Esophagus squamous epithelium (tissue), 4 donors: ENCODE data around the gene FCGR3B.
"Not testable (repeated sequence)": the region's sequence is repeated elsewhere in the genome, so short reads cannot be mapped to it uniquely, and the experiment has no call there.

Experiments used
- POLR2A ChIP-seq, 4 donors: fragments of 450-650 bp; IDR thresholded peaks; one replicate each; pipeline ENCODE4 v1.6.1; 2017; ENCODE audit warnings: antibody characterized with exemption in 4 of 4, mild to moderate bottlenecking in 4 of 4, moderate library complexity in 3 of 4
- TF ChIP-seq, protein P1 (sequence below), 6 experiments: fragments of 450-650 bp in 4 of 6; fragments of 200-600 bp in 2 of 6; sonication (generic) in 2 of 6; IDR thresholded peaks; one replicate each; pipeline ENCODE4 v1.5.1; 2016 to 2019; ENCODE audit warnings: antibody characterized with exemption in 6 of 6, mild to moderate bottlenecking in 4 of 6, moderate library complexity in 4 of 6

DNA sequence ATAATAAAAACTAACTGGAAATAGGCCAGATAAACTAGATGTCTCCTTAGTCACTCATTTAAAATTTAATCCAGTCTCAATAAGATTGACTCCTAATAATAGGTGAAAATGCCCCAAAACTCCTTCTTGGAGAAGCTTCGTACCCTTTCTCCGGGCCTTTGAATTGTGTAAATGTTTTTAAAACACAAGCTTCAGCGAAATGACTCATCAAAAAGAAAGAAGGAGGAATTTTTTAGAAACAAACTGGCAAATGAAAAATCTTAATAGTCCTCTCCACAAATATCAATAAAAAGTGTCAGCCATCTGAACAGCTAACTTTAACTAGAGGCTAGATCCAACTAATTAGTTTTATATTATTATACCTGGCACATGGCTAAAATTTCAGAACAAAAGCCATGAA, 33.9 kb downstream of the FCGR3B start:
- TF ChIP-seq, protein P1, sequence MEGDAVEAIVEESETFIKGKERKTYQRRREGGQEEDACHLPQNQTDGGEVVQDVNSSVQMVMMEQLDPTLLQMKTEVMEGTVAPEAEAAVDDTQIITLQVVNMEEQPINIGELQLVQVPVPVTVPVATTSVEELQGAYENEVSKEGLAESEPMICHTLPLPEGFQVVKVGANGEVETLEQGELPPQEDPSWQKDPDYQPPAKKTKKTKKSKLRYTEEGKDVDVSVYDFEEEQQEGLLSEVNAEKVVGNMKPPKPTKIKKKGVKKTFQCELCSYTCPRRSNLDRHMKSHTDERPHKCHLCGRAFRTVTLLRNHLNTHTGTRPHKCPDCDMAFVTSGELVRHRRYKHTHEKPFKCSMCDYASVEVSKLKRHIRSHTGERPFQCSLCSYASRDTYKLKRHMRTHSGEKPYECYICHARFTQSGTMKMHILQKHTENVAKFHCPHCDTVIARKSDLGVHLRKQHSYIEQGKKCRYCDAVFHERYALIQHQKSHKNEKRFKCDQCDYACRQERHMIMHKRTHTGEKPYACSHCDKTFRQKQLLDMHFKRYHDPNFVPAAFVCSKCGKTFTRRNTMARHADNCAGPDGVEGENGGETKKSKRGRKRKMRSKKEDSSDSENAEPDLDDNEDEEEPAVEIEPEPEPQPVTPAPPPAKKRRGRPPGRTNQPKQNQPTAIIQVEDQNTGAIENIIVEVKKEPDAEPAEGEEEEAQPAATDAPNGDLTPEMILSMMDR (IDR thresholded peaks at IDR 0.05): not testable (repeated sequence)
- not testable (repeated sequence) for TF ChIP-seq POLR2A (IDR thresholded peaks at IDR 0.05)
